GM19023 (cell line): ENCODE measurements around the gene BRSK1.

Source experiments
- ATAC-seq: cut with Tn5 transposase; IDR thresholded peaks from one replicate; pipeline ENCODE4 v1.9.1; 2021; ENCODE audit warnings: mild to moderate bottlenecking, moderate library complexity; ENCODE audit not compliant: unreplicated experiment

BRSK1 gene

DNA sequence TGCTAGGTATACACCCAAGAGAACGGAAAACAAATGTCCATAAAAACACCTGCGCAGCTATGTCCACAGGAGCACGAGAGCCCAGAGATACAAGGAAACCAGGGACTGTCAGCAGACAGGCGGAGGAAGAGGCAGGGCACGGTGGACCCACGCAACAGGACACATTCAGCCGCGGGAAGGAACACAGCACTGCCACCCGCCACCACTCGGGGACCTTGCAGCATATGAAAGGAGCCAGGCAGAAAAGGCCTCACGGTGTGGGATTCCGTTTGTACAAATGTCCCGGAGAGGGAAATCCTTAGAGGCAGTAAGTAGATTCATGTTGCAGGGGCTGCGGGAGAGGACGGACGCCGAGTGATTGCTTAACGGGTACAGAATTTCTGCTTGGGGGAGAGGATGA is 11.7 kb upstream of the BRSK1 start:
- ATAC-seq: no peak

DNA sequence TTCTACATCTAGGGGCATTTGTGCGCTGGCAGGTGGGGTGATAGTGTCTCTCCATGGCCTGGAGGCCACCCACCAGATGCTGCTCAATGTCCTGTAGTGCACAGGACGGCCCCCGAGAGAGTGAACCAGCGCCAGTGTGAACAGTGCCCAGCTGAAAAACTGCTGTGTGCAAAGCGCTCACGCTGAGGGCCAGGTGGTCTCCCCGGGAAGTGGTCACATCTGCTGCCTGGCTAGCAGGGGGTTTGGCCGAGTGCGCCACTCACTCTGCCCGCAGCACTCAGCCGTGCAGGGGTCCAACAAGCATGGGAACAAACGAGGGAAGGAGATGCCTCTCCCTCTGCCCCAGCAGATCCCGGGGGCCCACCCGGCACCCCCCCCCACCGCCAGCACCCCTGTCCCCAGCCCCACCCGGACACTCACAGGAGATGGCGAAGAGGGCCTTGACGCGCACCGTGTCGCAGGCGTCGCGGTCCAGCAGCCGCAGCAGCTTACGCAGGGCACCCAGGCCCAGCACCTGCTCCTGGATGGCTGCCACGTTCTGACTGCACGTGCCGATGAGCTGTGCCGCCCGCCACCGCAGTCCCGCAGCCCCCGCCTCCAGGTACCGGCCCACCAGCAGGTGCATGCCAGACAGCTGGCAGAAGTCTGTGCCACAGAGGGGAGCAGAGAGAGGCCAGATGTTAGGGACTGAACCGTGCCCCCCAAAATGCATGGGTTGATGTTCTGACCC is 9.7 kb upstream of the BRSK1 start:
- ATAC-seq: no peak

DNA sequence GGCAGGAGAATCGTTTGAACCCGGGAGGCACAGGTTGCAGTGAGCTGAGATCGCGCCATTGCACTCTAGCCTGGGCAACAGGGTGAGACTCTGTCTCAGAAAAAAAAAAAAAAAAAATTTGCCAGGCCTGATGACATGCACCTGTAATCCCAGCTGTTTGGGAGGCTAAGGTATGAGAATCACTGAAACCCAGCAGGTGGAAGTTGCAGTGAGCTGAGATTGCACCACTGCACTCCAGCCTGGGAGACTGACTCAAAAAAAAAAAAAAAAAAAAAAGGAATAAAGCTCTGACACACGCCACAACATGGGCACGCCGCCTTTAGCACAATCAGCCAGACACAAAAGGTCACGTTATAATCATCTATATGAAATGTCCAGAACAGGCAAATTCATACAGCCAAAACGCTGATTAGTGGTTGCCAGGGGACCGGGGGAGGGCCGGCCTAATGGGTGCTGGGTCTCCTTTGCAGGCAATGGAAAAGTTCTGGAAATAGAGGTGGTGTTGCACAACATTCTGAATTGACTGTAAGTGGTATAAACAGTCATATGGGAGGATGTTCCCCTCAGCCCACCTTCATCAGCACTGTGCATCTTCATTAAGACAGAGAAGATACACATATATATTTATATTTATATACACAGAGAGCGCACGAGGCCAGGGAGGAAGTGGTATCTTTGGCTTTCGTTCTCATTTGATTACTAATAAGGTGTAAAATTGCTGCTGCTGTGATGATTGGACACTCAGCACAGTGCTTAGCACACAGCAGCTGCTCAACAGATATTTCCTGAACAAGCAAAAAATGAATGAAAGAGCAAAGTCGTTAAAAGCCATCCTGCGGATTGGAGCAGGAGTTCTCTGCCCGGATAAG is 7.7 kb upstream of the BRSK1 start:
- no peak for ATAC-seq

DNA sequence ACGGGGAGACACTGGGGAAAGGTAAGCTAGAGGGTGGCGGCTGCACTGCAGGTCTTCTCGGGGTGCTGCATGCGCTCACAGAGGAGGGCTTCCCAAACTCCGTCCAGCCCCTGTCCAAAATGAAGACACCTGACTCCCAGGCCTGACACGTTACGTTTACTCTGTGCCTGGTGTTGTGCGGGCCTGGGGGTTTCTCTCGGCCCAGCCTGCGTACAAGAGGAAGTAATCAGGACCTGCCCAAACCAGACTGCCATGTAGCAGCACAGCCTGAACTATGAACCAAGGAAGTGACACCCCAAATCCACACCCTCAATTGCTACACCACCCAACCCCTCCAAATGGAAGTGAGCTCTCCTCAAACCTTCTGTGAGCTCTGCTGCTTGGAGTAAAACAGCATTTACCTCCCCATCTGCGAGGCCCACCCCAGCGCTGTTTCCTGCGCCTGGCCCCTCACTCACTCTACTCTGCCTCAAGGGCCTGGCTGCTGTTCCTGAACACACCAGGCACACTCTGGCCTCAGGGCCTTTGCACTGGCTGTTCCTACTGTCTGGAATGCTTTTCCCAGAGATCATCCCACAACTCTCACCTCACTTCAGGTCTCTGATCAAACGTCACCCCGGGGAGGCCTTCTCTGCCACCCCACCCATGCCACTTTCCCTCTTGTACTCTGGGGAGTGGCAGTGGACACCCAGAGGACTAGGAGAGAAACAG is 6.9 kb upstream of the BRSK1 start:
- ATAC-seq: no peak

DNA sequence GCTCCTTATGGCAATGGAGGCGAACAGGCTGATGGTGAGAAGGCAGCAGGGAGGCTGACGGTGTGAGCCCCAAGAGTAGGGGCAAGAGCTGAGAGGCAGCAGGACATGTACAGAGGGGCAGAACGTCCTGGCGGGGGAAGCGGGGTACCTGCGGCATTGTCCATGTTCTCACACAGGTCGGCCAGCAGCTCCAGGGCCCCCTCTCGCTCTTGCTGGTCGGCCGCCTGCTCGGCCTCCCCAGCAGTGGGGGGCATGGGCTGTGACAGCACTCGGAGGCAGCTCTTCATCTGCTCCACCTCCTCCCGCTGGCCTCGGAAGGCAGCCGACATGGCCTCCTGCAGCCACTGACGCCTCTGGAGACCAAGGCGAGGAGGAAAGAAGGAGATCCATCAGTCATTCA is 6.3 kb upstream of the BRSK1 start:
- ATAC-seq: no peak

GRCh38 chr19:55278391-55279135 is 5.2 kb upstream of the BRSK1 start:
- no peak for ATAC-seq

DNA sequence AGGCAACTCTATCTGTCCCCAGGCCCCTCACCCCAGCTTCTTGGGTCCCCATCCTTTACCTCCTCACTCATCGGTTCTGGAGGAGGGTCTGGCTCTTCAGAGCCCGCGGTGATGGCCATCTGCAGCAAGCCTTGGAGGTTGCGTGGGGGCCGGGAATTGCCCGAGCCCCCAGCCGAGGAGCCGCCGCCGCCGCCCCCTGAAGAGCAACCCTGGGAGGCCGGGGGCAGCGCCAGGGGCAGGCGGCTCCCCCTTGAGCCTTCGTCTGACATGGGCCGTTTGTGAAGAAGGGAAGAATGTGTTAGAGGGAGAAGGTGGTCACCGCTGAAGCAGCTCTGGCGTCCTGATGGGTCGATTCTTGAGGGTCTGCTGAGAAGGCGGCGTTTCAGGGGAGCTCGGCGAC is 4.5 kb upstream of the BRSK1 start:
- no peak for ATAC-seq

GRCh38 chr19:55279770-55280643 is 3.8 kb upstream of the BRSK1 start, which contains the start of gene HSPBP1:
TSS of gene HSPBP1 (minus strand) at chr19:55280110. CDS start at chr19:55279608, 502 bp downstream.
- ATAC-seq: peak; percentile 82

- ATAC-seq: no peak
These were observed 735 bp downstream of the BRSK1 start for GRCh38 chr19:55284405-55285058.

GRCh38 chr19:55285229-55285890 is 1.6 kb downstream of the BRSK1 start:
- no peak for ATAC-seq

- ATAC-seq: no peak
These were observed 3.7 kb downstream of the BRSK1 start for GRCh38 chr19:55287361-55288079.

- no peak for ATAC-seq
These were observed 5.5 kb downstream of the BRSK1 start for GRCh38 chr19:55289117-55289796.

DNA sequence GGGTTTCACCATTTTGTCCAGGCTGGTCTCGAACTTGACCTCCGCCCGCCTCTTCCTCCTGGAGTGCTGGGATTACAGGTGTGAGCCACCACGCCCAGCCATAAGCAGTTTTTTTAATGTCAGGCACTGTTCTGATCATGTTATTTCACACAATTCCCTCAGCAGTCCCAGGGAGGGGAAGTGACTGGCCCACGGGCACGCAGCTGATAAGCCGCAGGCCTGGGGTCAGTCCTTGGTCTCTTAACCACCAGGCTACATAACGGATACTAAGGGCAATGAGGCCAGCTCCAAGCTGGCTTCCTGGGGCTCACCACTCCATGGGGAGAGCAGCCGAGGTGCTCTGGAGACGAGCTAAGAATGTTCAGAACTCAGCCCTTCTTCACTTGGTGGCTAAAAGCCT is 13.5 kb downstream of the BRSK1 start:
- no peak for ATAC-seq

DNA sequence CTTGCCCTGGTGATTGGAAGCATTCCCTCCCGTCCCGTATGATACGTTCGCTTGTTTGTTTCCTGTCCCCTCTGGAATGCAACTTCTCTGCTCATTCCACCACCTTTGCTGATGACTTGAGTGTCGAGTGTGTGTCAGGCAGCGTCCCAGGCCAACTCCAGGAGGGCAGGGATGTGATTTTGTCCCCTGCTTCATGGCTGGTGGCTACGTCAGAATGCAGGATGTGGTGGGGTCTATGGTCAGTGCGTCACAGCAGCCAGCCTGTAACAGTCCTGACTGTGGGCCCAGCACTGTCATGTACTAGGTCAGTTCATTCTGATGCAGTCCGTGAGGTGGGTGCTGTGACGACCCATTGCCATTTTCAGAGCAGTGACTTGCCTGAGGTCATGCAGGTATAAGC is 16.2 kb downstream of the BRSK1 start:
- no peak for ATAC-seq

DNA sequence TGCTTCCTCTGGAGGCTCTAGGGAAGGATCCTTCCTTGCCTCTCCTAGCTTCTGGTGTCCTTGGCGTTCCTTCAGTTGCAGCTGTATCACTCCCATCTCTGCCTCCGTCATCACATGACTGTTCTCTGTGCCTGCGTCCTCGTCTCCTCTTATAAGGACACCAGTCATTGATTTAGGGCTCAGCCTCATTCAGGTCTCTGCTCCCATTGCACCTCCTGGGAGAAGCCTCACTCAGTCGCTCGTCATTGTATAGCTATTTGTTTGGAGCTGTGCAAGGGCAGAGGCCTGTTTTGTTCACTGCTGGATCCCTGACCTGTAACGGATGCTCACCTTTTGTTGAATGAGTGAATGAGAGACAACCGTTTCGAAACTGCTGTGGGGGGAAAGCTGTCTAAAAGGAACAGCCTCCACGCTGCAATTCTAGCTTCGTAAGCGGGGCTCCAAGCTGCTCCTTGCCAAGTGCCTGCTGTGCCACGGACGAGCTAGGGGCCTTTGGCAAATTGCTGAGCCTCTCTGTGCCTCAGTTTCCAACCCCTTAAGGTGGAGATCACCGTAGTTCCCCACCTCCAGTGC is 17.2 kb downstream of the BRSK1 start:
- ATAC-seq: no peak

DNA sequence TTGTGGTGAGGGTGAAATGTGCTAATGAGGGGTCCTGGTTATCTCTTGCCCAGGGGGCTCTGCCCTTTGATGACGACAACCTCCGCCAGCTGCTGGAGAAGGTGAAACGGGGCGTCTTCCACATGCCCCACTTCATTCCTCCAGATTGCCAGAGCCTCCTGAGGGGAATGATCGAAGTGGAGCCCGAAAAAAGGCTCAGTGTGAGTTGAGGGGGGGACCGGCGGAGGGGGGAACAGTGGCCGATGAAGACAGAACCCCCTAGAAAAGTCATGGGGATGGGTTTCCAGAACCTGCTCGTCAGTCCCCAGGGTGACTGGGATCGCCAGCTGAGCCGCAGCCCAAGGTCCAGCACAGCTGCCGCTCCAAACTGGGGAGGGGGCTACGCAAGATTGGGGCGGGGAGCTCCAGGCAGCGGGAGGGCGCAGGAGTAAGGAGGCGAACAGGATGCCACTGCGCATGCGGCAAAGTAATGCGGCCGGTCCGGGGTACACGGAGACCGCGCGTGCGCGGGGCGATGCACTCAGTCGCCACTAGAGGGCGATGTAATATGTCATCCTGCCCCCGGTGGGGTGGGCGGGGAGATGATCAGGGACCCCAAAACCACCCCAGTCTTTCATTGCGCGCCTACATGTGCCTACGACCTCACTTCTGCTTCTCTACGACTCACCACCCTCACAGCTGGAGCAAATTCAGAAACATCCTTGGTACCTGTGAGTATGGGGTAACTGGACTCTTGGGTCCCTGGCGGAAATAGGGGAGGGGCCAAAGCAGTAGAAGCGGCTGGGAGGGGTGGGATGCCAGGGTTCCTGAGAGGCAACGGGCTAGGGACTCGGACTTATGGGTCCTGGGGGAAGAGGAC is 17.9 kb downstream of the BRSK1 start:
- ATAC-seq: peak; percentile 72
